Panc1 (cell line): ENCODE measurements around the gene VTI1A. TPM values are rescaled to one million over a fixed set of nuclear protein-coding genes. Genes with fewer than 3 reads are reported as not detected.

ENCODE experiments used
- ATAC-seq: fragments of 200-7000 bp; cut with Tn5 transposase; 2 replicates; pipeline ENCODE4 v1.9.1; 2020; ENCODE audit warnings: mild to moderate bottlenecking, moderate library complexity
- BruUV-seq: library from RNA; stranded (reverse); fragments of 400-500 nt; replicated peaks from 2 replicates; lab custom pipeline; 2021; lab: Mats Ljungman, UMichigan
- CTCF ChIA-PET: fragments of 300-600 bp; sonication (Branson Sonifier 250); formaldehyde crosslinking; loops from one replicate; lab custom pipeline; 2022; ENCODE audit warnings: antibody characterized with exemption; lab: Charles Lee
- POLR2A ChIA-PET: fragments of 300-600 bp; sonication (Branson Sonifier 250); formaldehyde crosslinking; loops from one replicate; lab custom pipeline; 2022; ENCODE audit warnings: antibody characterized with exemption; lab: Charles Lee
- DNase-seq: peaks from one replicate; pipeline ENCODE4 v3.0.0-alpha.2; 2010; ENCODE audit warnings: low read depth, low spot score
- H3K27ac ChIP-seq: 2 replicates; pipeline ENCODE4 v1.5.1; 2011; ENCODE audit warnings: mild to moderate bottlenecking, low read length, inconsistent platforms
- H3K27me3 ChIP-seq: fragments of 200-500 bp; sonication (Bioruptor generic); 2 replicates; pipeline ENCODE4 v1.6.0; 2014; ENCODE audit warnings: low read length, inconsistent platforms; ENCODE audit not compliant: control insufficient read depth, insufficient read depth
- H3K36me3 ChIP-seq: fragments of 200-500 bp; sonication (Bioruptor generic); 2 replicates; pipeline ENCODE4 v1.5.1; 2014; ENCODE audit warnings: inconsistent platforms, mild to moderate bottlenecking, low read length, moderate library complexity; ENCODE audit not compliant: control insufficient read depth, insufficient read depth
- H3K4me1 ChIP-seq: 2 replicates; pipeline ENCODE4 v1.5.1; 2011; ENCODE audit warnings: inconsistent platforms, mild to moderate bottlenecking, low read length, moderate library complexity; ENCODE audit not compliant: control insufficient read depth, insufficient read depth
- H3K4me3 ChIP-seq, 2 experiments: 2 replicates each; pipeline ENCODE4 v1.5.1; 2011 to 2012; ENCODE audit warnings: low read depth in 2 of 2, low read length in 2 of 2, mild to moderate bottlenecking in 2 of 2, inconsistent platforms in 1 of 2, moderate library complexity in 1 of 2
- H3K9me3 ChIP-seq: fragments of 200-500 bp; sonication (Bioruptor generic); 2 replicates; pipeline ENCODE4 v1.5.1; 2014; ENCODE audit warnings: low read depth, mild to moderate bottlenecking, inconsistent platforms, low read length, moderate library complexity; ENCODE audit not compliant: control insufficient read depth, insufficient read depth
- CTCF ChIP-seq: fragments of 450-650 bp; IDR thresholded peaks from 2 replicates; pipeline ENCODE4 v1.5.1; 2017; ENCODE audit warnings: mild to moderate bottlenecking
- POLR2AphosphoS5 ChIP-seq: IDR thresholded peaks from 2 replicates; pipeline ENCODE4 v1.6.1; 2012; ENCODE audit warnings: mild to moderate bottlenecking, low read depth, low read length, moderate library complexity
- REST ChIP-seq, 2 experiments: IDR thresholded peaks; 2 replicates each; pipeline ENCODE4 v1.6.1; 2011 to 2012; ENCODE audit warnings: low read depth in 2 of 2, control low read depth in 1 of 2, low read length in 1 of 2, mild to moderate bottlenecking in 1 of 2, moderate library complexity in 1 of 2; ENCODE audit not compliant: insufficient read depth in 1 of 2
- SIN3A ChIP-seq: IDR thresholded peaks from 2 replicates; pipeline ENCODE4 v1.6.1; 2012; ENCODE audit warnings: low read depth, mild to moderate bottlenecking, low read length, moderate library complexity, borderline replicate concordance; ENCODE audit not compliant: insufficient read depth
- TCF7L2 ChIP-seq: IDR thresholded peaks from 2 replicates; pipeline ENCODE4 v1.6.1; 2011; ENCODE audit warnings: mild to moderate bottlenecking, low read depth, low read length, inconsistent platforms
- in situ Hi-C: cut with HindIII; loops from 2 replicates; pipeline ENCODE4 v1.10.0; 2016; ENCODE audit warnings: low sequenced_read_pairs, low pct_unique_long_range_greater_than_20kb
- intact Hi-C: fragments of 100-400 bp; cut with micrococcal nuclease; formaldehyde crosslinking; loops from one replicate; pipeline ENCODE4 v1.10.0; 2022; ENCODE audit not compliant: unreplicated experiment
- total RNA-seq: library from RNA; stranded (reverse); gene quantifications from one replicate; pipeline ENCODE4 v1.2.1, GENCODE V29; 2021; ENCODE audit not compliant: unreplicated experiment

VTI1A gene
- total RNA-seq, 1 experiment from 2014 or later: 36.3 TPM

- H3K27me3 ChIP-seq: no peaks in the 10 kb centered on the region
- no peak for DNase-seq
- intact Hi-C loops: no loop called here
- BruUV-seq: no TSS peak
- ChIA-PET CTCF (no interaction called here), POLR2A (no interaction called here)
- no peak for TF ChIP-seq REST (IDR thresholded peaks at IDR 0.05; ENCODE audit: insufficient read depth in 1 of 2, low read depth in 2 of 2, low read length in 1 of 2)
- TF ChIP-seq TCF7L2: no peak
- no peak for TF ChIP-seq POLR2AphosphoS5
- TF ChIP-seq CTCF: no peak
- no peak for TF ChIP-seq SIN3A
- no peak overlapping the region for H3K27ac ChIP-seq
- H3K9me3 ChIP-seq: peaks cover 13% of the 10 kb centered on the region
- no peak for ATAC-seq
- no peak overlapping the region for H3K4me3 ChIP-seq
- H3K4me1 ChIP-seq: no peaks in the 10 kb centered on the region
- no peaks in the 10 kb centered on the region for H3K36me3 ChIP-seq
- in situ Hi-C loops: no loop called here
These were observed 167.1 kb downstream of the VTI1A start for GRCh38 chr10:112614072-112614471.

- no peaks in the 10 kb centered on the region for H3K27me3 ChIP-seq
- no peaks in the 10 kb centered on the region for H3K36me3 ChIP-seq
- TF ChIP-seq POLR2AphosphoS5 (no peak), REST (IDR thresholded peaks at IDR 0.05; ENCODE audit: insufficient read depth in 1 of 2, low read depth in 2 of 2, low read length in 1 of 2) (no peak), TCF7L2 (no peak)
- DNase-seq (no peak), ATAC-seq (no peak)
- H3K4me1 ChIP-seq: no peaks in the 10 kb centered on the region
- in situ Hi-C loops (no loop called here), intact Hi-C loops (no loop called here)
- POLR2A ChIA-PET: no interaction called here
- peaks cover 13% of the 10 kb centered on the region for H3K9me3 ChIP-seq
- no peak overlapping the region for H3K4me3 ChIP-seq
- no TSS peak for BruUV-seq
- no peak overlapping the region for H3K27ac ChIP-seq
- CTCF ChIA-PET: no interaction called here
These were observed 167.6 kb downstream of the VTI1A start for GRCh38 chr10:112614586-112614985.
